ENCODE data around the gene PDE4D. TPM values are rescaled to one million over a fixed set of nuclear protein-coding genes. Genes with fewer than 3 reads are reported as not detected.

The PDE4D gene
- total RNA-seq, 1 experiment from 2014 or later: 3.3 TPM

DNA sequence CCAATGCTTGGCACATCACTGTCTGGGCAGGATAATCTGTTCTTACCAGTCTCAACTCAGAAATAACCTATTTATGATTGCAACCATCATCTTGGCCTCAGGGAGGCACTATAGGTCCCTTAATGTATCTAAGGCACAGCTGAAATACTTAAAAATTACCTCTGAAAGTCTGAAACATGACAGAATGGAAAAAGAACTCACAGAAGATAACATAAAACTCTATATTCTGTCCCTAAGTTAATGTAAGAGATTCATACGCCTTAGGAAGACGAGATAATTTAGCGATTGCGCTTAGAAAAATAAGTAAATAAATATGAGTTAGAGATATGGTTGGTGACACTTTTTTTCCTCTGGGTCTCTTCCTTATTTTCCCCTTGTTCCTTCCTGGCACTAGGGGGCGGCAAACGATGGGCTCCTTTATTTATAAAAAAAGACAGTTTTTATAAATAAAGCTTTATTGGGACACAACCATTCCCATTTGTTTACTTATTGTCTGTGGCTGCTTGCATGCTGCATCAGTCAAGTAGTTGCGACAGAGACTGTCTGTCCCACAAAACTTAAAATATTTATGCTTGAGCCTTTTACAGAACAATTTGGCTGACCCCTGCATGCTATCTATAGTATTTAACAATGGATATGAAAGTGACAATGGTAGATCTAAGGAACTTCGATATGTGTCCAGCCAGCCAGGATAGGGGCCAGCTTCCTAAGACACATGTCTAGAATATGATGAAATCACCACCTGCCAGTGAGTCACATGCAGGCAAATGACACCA lies 79.6 kb downstream of the PDE4D start:
- TF ChIP-seq, protein P1, sequence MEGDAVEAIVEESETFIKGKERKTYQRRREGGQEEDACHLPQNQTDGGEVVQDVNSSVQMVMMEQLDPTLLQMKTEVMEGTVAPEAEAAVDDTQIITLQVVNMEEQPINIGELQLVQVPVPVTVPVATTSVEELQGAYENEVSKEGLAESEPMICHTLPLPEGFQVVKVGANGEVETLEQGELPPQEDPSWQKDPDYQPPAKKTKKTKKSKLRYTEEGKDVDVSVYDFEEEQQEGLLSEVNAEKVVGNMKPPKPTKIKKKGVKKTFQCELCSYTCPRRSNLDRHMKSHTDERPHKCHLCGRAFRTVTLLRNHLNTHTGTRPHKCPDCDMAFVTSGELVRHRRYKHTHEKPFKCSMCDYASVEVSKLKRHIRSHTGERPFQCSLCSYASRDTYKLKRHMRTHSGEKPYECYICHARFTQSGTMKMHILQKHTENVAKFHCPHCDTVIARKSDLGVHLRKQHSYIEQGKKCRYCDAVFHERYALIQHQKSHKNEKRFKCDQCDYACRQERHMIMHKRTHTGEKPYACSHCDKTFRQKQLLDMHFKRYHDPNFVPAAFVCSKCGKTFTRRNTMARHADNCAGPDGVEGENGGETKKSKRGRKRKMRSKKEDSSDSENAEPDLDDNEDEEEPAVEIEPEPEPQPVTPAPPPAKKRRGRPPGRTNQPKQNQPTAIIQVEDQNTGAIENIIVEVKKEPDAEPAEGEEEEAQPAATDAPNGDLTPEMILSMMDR (IDR thresholded peaks at IDR 0.05): peak; percentile 56
- TF ChIP-seq GTF2I (CRISPR knock-in tag; conservative IDR thresholded peaks at IDR 0.05) (no peak), ETV6 (CRISPR knock-in tag; IDR thresholded peaks at IDR 0.05) (no peak), NR3C1 (CRISPR knock-in tag; conservative IDR thresholded peaks at IDR 0.05; ENCODE audit: low read depth) (no peak)
- H3K4me1 Mint-ChIP-seq: 0 out of 2 replicates have a peak, but pooled peaks cover 4% of the 10 kb centered on the region
- CTCF ChIA-PET: interaction anchor here (0.8 to 2.3 kb wide), 16 partner anchors 9 to 473 kb away, joined by 3 to 30 read pairs (median 4); no protein-coding TSS in a partner anchor
- H3K27ac Mint-ChIP-seq: no peak overlapping the region
- DNase-seq (ENCODE audit: low spot score) (peak; percentile 51), ATAC-seq (peak; percentile 72)
- POLR2A ChIA-PET: no interaction called here
- peak overlapping the region; percentile 27; the same call in 1 of the 2 replicates for H3K4me3 Mint-ChIP-seq
- no peaks in the 10 kb centered on the region for H3K9me3 Mint-ChIP-seq
- H3K36me3 Mint-ChIP-seq: no peaks in the 10 kb centered on the region
- H3K27me3 Mint-ChIP-seq (ENCODE audit: low read depth): peaks cover 3% of the 10 kb centered on the region; the same call in 1 of the 2 replicates

DNA sequence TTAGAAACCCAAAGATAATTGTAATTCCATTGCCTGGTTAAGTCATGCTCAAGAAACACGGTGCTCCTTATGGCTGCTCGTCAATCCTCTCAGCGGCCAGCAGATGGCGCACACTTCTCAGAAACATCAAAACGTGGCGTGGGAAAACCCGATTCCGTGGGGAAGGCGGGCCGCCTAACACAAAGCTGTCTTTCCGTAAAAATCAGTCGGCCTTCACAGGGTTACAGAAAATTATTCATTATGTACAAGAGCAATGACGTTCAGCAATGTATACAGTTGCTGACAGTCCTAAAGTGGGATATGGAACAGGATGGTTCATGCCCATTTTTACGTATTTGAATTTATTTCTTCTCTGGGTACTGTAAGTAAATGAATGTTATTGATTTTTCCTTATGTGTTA lies 83.5 kb downstream of the PDE4D start:
- DNase-seq (ENCODE audit: low spot score) (peak; percentile 68), ATAC-seq (peak; percentile 66)
- TF ChIP-seq, protein P2, sequence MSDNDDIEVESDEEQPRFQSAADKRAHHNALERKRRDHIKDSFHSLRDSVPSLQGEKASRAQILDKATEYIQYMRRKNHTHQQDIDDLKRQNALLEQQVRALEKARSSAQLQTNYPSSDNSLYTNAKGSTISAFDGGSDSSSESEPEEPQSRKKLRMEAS (CRISPR knock-in tag; IDR thresholded peaks at IDR 0.05): peak; percentile 25; the same call in 1 of the 2 replicates
- no peak for TF ChIP-seq GABPB1 (CRISPR knock-in tag; IDR thresholded peaks at IDR 0.05)
- TF ChIP-seq, protein P3, sequence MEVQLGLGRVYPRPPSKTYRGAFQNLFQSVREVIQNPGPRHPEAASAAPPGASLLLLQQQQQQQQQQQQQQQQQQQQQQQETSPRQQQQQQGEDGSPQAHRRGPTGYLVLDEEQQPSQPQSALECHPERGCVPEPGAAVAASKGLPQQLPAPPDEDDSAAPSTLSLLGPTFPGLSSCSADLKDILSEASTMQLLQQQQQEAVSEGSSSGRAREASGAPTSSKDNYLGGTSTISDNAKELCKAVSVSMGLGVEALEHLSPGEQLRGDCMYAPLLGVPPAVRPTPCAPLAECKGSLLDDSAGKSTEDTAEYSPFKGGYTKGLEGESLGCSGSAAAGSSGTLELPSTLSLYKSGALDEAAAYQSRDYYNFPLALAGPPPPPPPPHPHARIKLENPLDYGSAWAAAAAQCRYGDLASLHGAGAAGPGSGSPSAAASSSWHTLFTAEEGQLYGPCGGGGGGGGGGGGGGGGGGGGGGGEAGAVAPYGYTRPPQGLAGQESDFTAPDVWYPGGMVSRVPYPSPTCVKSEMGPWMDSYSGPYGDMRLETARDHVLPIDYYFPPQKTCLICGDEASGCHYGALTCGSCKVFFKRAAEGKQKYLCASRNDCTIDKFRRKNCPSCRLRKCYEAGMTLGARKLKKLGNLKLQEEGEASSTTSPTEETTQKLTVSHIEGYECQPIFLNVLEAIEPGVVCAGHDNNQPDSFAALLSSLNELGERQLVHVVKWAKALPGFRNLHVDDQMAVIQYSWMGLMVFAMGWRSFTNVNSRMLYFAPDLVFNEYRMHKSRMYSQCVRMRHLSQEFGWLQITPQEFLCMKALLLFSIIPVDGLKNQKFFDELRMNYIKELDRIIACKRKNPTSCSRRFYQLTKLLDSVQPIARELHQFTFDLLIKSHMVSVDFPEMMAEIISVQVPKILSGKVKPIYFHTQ (CRISPR knock-in tag; IDR thresholded peaks at IDR 0.05): no peak
- no peak for TF ChIP-seq MYBL2 (CRISPR knock-in tag; IDR thresholded peaks at IDR 0.05)
- TF ChIP-seq, protein P1 (IDR thresholded peaks at IDR 0.05): peak; percentile 86
- TF ChIP-seq ZNF219 (CRISPR knock-in tag; IDR thresholded peaks at IDR 0.05; ENCODE audit: borderline replicate concordance): no peak
- TF ChIP-seq, protein P4, sequence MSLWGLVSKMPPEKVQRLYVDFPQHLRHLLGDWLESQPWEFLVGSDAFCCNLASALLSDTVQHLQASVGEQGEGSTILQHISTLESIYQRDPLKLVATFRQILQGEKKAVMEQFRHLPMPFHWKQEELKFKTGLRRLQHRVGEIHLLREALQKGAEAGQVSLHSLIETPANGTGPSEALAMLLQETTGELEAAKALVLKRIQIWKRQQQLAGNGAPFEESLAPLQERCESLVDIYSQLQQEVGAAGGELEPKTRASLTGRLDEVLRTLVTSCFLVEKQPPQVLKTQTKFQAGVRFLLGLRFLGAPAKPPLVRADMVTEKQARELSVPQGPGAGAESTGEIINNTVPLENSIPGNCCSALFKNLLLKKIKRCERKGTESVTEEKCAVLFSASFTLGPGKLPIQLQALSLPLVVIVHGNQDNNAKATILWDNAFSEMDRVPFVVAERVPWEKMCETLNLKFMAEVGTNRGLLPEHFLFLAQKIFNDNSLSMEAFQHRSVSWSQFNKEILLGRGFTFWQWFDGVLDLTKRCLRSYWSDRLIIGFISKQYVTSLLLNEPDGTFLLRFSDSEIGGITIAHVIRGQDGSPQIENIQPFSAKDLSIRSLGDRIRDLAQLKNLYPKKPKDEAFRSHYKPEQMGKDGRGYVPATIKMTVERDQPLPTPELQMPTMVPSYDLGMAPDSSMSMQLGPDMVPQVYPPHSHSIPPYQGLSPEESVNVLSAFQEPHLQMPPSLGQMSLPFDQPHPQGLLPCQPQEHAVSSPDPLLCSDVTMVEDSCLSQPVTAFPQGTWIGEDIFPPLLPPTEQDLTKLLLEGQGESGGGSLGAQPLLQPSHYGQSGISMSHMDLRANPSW (CRISPR knock-in tag; conservative IDR thresholded peaks at IDR 0.05; ENCODE audit: low read depth): no peak
- TF ChIP-seq, protein P5, sequence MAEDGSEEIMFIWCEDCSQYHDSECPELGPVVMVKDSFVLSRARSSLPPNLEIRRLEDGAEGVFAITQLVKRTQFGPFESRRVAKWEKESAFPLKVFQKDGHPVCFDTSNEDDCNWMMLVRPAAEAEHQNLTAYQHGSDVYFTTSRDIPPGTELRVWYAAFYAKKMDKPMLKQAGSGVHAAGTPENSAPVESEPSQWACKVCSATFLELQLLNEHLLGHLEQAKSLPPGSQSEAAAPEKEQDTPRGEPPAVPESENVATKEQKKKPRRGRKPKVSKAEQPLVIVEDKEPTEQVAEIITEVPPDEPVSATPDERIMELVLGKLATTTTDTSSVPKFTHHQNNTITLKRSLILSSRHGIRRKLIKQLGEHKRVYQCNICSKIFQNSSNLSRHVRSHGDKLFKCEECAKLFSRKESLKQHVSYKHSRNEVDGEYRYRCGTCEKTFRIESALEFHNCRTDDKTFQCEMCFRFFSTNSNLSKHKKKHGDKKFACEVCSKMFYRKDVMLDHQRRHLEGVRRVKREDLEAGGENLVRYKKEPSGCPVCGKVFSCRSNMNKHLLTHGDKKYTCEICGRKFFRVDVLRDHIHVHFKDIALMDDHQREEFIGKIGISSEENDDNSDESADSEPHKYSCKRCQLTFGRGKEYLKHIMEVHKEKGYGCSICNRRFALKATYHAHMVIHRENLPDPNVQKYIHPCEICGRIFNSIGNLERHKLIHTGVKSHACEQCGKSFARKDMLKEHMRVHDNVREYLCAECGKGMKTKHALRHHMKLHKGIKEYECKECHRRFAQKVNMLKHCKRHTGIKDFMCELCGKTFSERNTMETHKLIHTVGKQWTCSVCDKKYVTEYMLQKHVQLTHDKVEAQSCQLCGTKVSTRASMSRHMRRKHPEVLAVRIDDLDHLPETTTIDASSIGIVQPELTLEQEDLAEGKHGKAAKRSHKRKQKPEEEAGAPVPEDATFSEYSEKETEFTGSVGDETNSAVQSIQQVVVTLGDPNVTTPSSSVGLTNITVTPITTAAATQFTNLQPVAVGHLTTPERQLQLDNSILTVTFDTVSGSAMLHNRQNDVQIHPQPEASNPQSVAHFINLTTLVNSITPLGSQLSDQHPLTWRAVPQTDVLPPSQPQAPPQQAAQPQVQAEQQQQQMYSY (CRISPR knock-in tag; IDR thresholded peaks at IDR 0.05): no peak
- Mint-ChIP-seq H3K36me3 (no peaks in the 10 kb centered on the region), H3K27ac (no peak overlapping the region), H3K4me1 (0 out of 2 replicates have a peak, but pooled peaks cover 4% of the 10 kb centered on the region), H3K4me3 (peak overlapping the region; percentile 65), H3K27me3 (ENCODE audit: low read depth) (peaks cover 3% of the 10 kb centered on the region; the same call in 1 of the 2 replicates), H3K9me3 (no peaks in the 10 kb centered on the region)
- POLR2A ChIA-PET: no interaction called here
- CTCF ChIA-PET: interaction anchor here (0.6 to 3.1 kb wide), 12 partner anchors 9 to 477 kb away, joined by 3 to 36 read pairs (median 3); partner anchors contain the start of gene PDE4D
